ENCODE measurements around the gene SLC25A42.

SLC25A42 gene

GRCh38 chr19:19056636-19057275 lies 7.0 kb upstream of the SLC25A42 start:
- no peak for TF ChIP-seq CTCF (IDR thresholded peaks at IDR 0.05; ENCODE audit: insufficient read depth, low read length)
- no peak for TF ChIP-seq REST (IDR thresholded peaks at IDR 0.05; ENCODE audit: insufficient replicate concordance, low read depth)
- TF ChIP-seq GABPA (IDR thresholded peaks at IDR 0.05; ENCODE audit: low read depth), result no peak
- no peak for TF ChIP-seq SPI1 (IDR thresholded peaks at IDR 0.05; ENCODE audit: borderline replicate concordance, low read depth)
- no peak for TF ChIP-seq POLR2AphosphoS5 (IDR thresholded peaks at IDR 0.05; ENCODE audit: low read depth)
- Histone ChIP-seq H3K27ac (replicated peaks) (no peak overlapping the region), H3K4me3 (replicated peaks; ENCODE audit: insufficient read depth, low read length) (no peak overlapping the region), H3K27me3 (ENCODE audit: insufficient read depth, poor library complexity, severe bottlenecking) (no peaks in the 10 kb centered on the region)
- no peak for DNase-seq (ENCODE audit: low read depth in 1 of 2, low spot score in 1 of 2)

GRCh38 chr19:19057317-19057716 lies 6.5 kb upstream of the SLC25A42 start:
- Histone ChIP-seq H3K27ac (replicated peaks) (no peak overlapping the region), H3K27me3 (ENCODE audit: insufficient read depth, poor library complexity, severe bottlenecking) (no peaks in the 10 kb centered on the region), H3K4me3 (replicated peaks; ENCODE audit: insufficient read depth, low read length) (no peak overlapping the region)
- no peak for DNase-seq (ENCODE audit: low read depth in 1 of 2, low spot score in 1 of 2)
- TF ChIP-seq REST (IDR thresholded peaks at IDR 0.05; ENCODE audit: insufficient replicate concordance, low read depth), result no peak
- TF ChIP-seq GABPA (IDR thresholded peaks at IDR 0.05; ENCODE audit: low read depth), result no peak
- no peak for TF ChIP-seq SPI1 (IDR thresholded peaks at IDR 0.05; ENCODE audit: borderline replicate concordance, low read depth)

- Histone ChIP-seq H3K27ac (replicated peaks) (no peak overlapping the region), H3K4me3 (replicated peaks; ENCODE audit: insufficient read depth, low read length) (no peak overlapping the region), H3K27me3 (ENCODE audit: insufficient read depth, poor library complexity, severe bottlenecking) (no peaks in the 10 kb centered on the region)
- TF ChIP-seq REST (IDR thresholded peaks at IDR 0.05; ENCODE audit: insufficient replicate concordance, low read depth) (no peak), CTCF (IDR thresholded peaks at IDR 0.05; ENCODE audit: insufficient read depth, low read length) (no peak), GABPA (IDR thresholded peaks at IDR 0.05; ENCODE audit: low read depth) (no peak), SPI1 (IDR thresholded peaks at IDR 0.05; ENCODE audit: borderline replicate concordance, low read depth) (no peak), POLR2AphosphoS5 (IDR thresholded peaks at IDR 0.05; ENCODE audit: low read depth) (no peak)
- no peak for DNase-seq (ENCODE audit: low read depth in 1 of 2, low spot score in 1 of 2)
These were observed 6.1 kb upstream of the SLC25A42 start for GRCh38 chr19:19057720-19058119.

Data from HL-60 (cell line).